ENCODE measurements around the gene SAMD10.

SAMD10 gene

GRCh38 chr20:63952769-63953168 is 26.7 kb downstream of the SAMD10 start:
- ChIA-PET POLR2A (no interaction called here), CTCF (no interaction called here)
- no peak for TF ChIP-seq CTCF (IDR thresholded peaks at IDR 0.05; ENCODE audit: insufficient read depth, low read length, missing control alignments)
- no peak for DNase-seq (ENCODE audit: low read depth, low spot score)
- H3K4me3 ChIP-seq (ENCODE audit: low read depth, low read length): no peak overlapping the region

- H3K4me3 ChIP-seq (ENCODE audit: low read depth, low read length): no peak overlapping the region
- DNase-seq (ENCODE audit: low read depth, low spot score): no peak
- TF ChIP-seq CTCF (IDR thresholded peaks at IDR 0.05; ENCODE audit: insufficient read depth, low read length, missing control alignments): no peak
- POLR2A ChIA-PET: no interaction called here
- CTCF ChIA-PET: no interaction called here
Measured at GRCh38 chr20:63952210-63952535, 27.3 kb downstream of the SAMD10 start.

GRCh38 chr20:63951398-63952209 is 27.8 kb downstream of the SAMD10 start:
- CTCF ChIA-PET: no interaction called here
- POLR2A ChIA-PET: no interaction called here
- no peak for DNase-seq (ENCODE audit: low read depth, low spot score)
- TF ChIP-seq CTCF (IDR thresholded peaks at IDR 0.05; ENCODE audit: insufficient read depth, low read length, missing control alignments): no peak
- H3K4me3 ChIP-seq (ENCODE audit: low read depth, low read length): no peak overlapping the region

GRCh38 chr20:63950701-63951397 is 28.6 kb downstream of the SAMD10 start:
- no peak overlapping the region for H3K4me3 ChIP-seq (ENCODE audit: low read depth, low read length)
- POLR2A ChIA-PET: no interaction called here
- CTCF ChIA-PET: interaction anchor here (1.1 kb wide), 1 partner anchor 23 kb away, joined by 3 read pairs; no protein-coding TSS in a partner anchor
- no peak for DNase-seq (ENCODE audit: low read depth, low spot score)
- TF ChIP-seq CTCF (IDR thresholded peaks at IDR 0.05; ENCODE audit: insufficient read depth, low read length, missing control alignments): no peak

- DNase-seq (ENCODE audit: low read depth, low spot score): no peak
- TF ChIP-seq CTCF (IDR thresholded peaks at IDR 0.05; ENCODE audit: insufficient read depth, low read length, missing control alignments): no peak
- CTCF ChIA-PET: no interaction called here
- POLR2A ChIA-PET: no interaction called here
- no peak overlapping the region for H3K4me3 ChIP-seq (ENCODE audit: low read depth, low read length)
Measured at GRCh38 chr20:63947638-63948456, 31.6 kb downstream of the SAMD10 start.
